Lung (tissue), 12 donors: ENCODE results near the gene RNU5B-1. TPM values are rescaled to one million over a fixed set of nuclear protein-coding genes. Genes with fewer than 3 reads are reported as not detected.
A peak's percentile ranks its signal among the peaks of the same experiment; 100 is the strongest.

Experiments used
- ATAC-seq: fragments of 200-7000 bp; cut with Tn5 transposase; one replicate; pipeline ENCODE4 v1.9.1; 2020; ENCODE audit warnings: moderate number of reproducible peaks; ENCODE audit not compliant: insufficient read depth, low FRiP score
- DNase-seq, 3 donors: peaks; one replicate each; pipeline ENCODE4 v3.0.0-alpha.2; 2013 to 2017
- H3K27ac ChIP-seq, 2 donors: one replicate each; pipeline ENCODE4 v1.5.1; 2013; ENCODE audit warnings: mild to moderate bottlenecking in 2 of 2, moderate library complexity in 2 of 2, control low read depth in 1 of 2, inconsistent platforms in 1 of 2, low read depth in 1 of 2, low read length in 1 of 2
- H3K27me3 ChIP-seq, 3 donors: one replicate each; pipeline ENCODE4 v1.5.1; 2013; ENCODE audit warnings: low read length in 2 of 3; ENCODE audit not compliant: control insufficient read depth in 3 of 3, insufficient read depth in 3 of 3
- H3K36me3 ChIP-seq, 4 donors: one replicate each; pipeline ENCODE4 v1.5.1; 2013; ENCODE audit warnings: low read length in 4 of 4, mild to moderate bottlenecking in 1 of 4, moderate library complexity in 1 of 4; ENCODE audit not compliant: control insufficient read depth in 4 of 4, insufficient read depth in 4 of 4
- H3K4me1 ChIP-seq, 5 donors: one replicate each; pipeline ENCODE4 v1.5.1; 2013; ENCODE audit warnings: low read length in 5 of 5, mild to moderate bottlenecking in 2 of 5, moderate library complexity in 1 of 5; ENCODE audit not compliant: control insufficient read depth in 5 of 5, insufficient read depth in 5 of 5
- H3K4me3 ChIP-seq: one replicate; pipeline ENCODE4 v1.5.1; 2013; ENCODE audit warnings: mild to moderate bottlenecking, control low read depth, moderate library complexity
- H3K9ac ChIP-seq, 2 donors: one replicate each; pipeline ENCODE4 v1.5.1; 2013; ENCODE audit warnings: low read length in 2 of 2, control low read depth in 1 of 2; ENCODE audit not compliant: insufficient read depth in 1 of 2
- H3K9me3 ChIP-seq, 4 donors: one replicate each; pipeline ENCODE4 v1.5.1; 2013; ENCODE audit warnings: low read length in 3 of 4, mild to moderate bottlenecking in 1 of 4, moderate library complexity in 1 of 4; ENCODE audit not compliant: control insufficient read depth in 4 of 4, insufficient read depth in 3 of 4
- CTCF ChIP-seq: IDR thresholded peaks from 2 replicates; pipeline ENCODE4 v1.5.1; 2012; ENCODE audit warnings: mild to moderate bottlenecking; ENCODE audit errors: control extremely low read depth, extremely low read depth
- WGBS, 2 donors: extraction: QIAGEN DNeasy Blood & Tissue Kit; methylation state at CpG; one replicate each; pipeline ENCODE4 v1.1.7; 2013; 5-methylcytosine and 5-hydroxymethylcytosine counted together
- polyA plus RNA-seq, 2 donors: library from polyadenylated mRNA; stranded (reverse); fragments of 200-250 nt; gene quantifications; one replicate each; pipeline ENCODE4 v1.2.1, GENCODE V29; 2013
- total RNA-seq, 2 donors: library from RNA; depleted of rRNA in 1 of 2; stranded (reverse); fragments of >200 nt in 1 of 2; gene quantifications; one replicate each; pipeline ENCODE4 v1.2.1, GENCODE V29; 2014 to 2021
- donor health status: control.
- donor health status: control.
- donor health status: Bipolar disorder and iron deficiency.
- donor health status: healthy.
- donor health status: DM: yes; HTN: yes; CAD: no.

Gene RNU5B-1
- total and polyA plus RNA-seq, 4 donors: 10.9 TPM; not detected in 3

- ATAC-seq: no peak
- no peak for TF ChIP-seq CTCF
Observed at GRCh38 chr15:65310431-65311137, 6.1 kb downstream of the RNU5B-1 start.

GRCh38 chr15:65311760-65312159, 7.3 kb downstream of the RNU5B-1 start:
- TF ChIP-seq CTCF: no peak
- Histone ChIP-seq H3K27me3 (no peaks in the 10 kb centered on the region), H3K9ac (no peak overlapping the region), H3K4me1 (peaks cover 0 to 19% (median 3%) of the 10 kb centered on the region in 5 donors), H3K36me3 (no peaks in the 10 kb centered on the region), H3K9me3 (no peaks in the 10 kb centered on the region), H3K27ac (peak overlapping the region in 1 of 2 donors; percentile 24), H3K4me3 (no peak overlapping the region)
- 30 to 39% methylated on average over 3 of the region's 3 CpGs for WGBS, 2 donors
- no peak for ATAC-seq
- no peak for DNase-seq

More at GRCh38 chr15:65310431-65311137, 6.1 kb downstream of the RNU5B-1 start:
- H3K9ac ChIP-seq: no peak overlapping the region
- no peak overlapping the region for H3K4me3 ChIP-seq
- H3K27me3 ChIP-seq: no peaks in the 10 kb centered on the region
- DNase-seq: no peak
- no peaks in the 10 kb centered on the region for H3K36me3 ChIP-seq
- WGBS, 2 donors: 65 to 74% methylated on average over 10 of the region's 10 CpGs
- H3K27ac ChIP-seq: no peak overlapping the region
- peaks cover 0 to 19% (median 3%) of the 10 kb centered on the region in 5 donors for H3K4me1 ChIP-seq
- no peaks in the 10 kb centered on the region for H3K9me3 ChIP-seq

GRCh38 chr15:65312400-65312916, 8.0 kb downstream of the RNU5B-1 start:
- 64 to 83% methylated on average over 11 of the region's 11 CpGs for WGBS, 2 donors
- H3K4me3 ChIP-seq: no peak overlapping the region
- peak; percentile 69 to 82 (median 81) for DNase-seq
- no peaks in the 10 kb centered on the region for H3K36me3 ChIP-seq
- ATAC-seq: no peak
- H3K27me3 ChIP-seq: no peaks in the 10 kb centered on the region
- H3K27ac ChIP-seq: no peak overlapping the region
- H3K9me3 ChIP-seq: no peaks in the 10 kb centered on the region
- H3K9ac ChIP-seq: no peak overlapping the region
- no peak for TF ChIP-seq CTCF
- H3K4me1 ChIP-seq: peaks cover 0 to 19% (median 3%) of the 10 kb centered on the region in 5 donors
